ENCODE results near the gene HSPA4L.

GRCh38 chr4:127875791-127876190 lies 93.7 kb downstream of the HSPA4L start:
- TF ChIP-seq CTCF (conservative IDR thresholded peaks at IDR 0.05 in 1 of 2, IDR thresholded peaks at IDR 0.05 in 1 of 2; ENCODE audit: low read depth in 1 of 2, low read length in 2 of 2), result no peak
- no peak for TF ChIP-seq EZH2 (IDR thresholded peaks at IDR 0.05; ENCODE audit: low read length, missing control alignments)

All from fibroblast of lung (primary cell).